H9 (cell line): Measurements from ENCODE around the gene GPR12. TPM values are rescaled to one million over a fixed set of nuclear protein-coding genes. Genes with fewer than 3 reads are reported as not detected.

Experiments
- DNase-seq: peaks from one replicate; pipeline ENCODE4 v3.0.0-alpha.2; 2017
- H2AFZ ChIP-seq: one replicate; pipeline ENCODE4 v1.6.1; 2013; ENCODE audit warnings: mild to moderate bottlenecking, low read length, control low read depth, moderate library complexity
- H2AK5ac ChIP-seq: 2 replicates; pipeline ENCODE4 v1.6.1; 2013; ENCODE audit warnings: low read length, control low read depth, mixed read lengths; ENCODE audit not compliant: insufficient read length
- H2BK120ac ChIP-seq: one replicate; pipeline ENCODE4 v1.6.1; 2013; ENCODE audit warnings: low read depth, mild to moderate bottlenecking, low read length, control low read depth, inconsistent platforms; ENCODE audit not compliant: poor library complexity, severe bottlenecking
- H2BK12ac ChIP-seq: 2 replicates; pipeline ENCODE4 v1.6.1; 2013; ENCODE audit warnings: low read length, control low read depth, mixed read lengths, low read depth; ENCODE audit not compliant: insufficient read length
- H2BK15ac ChIP-seq: 2 replicates; pipeline ENCODE4 v1.6.1; 2013; ENCODE audit warnings: low read depth, low read length, control low read depth
- H2BK20ac ChIP-seq: one replicate; pipeline ENCODE4 v1.6.1; 2013; ENCODE audit warnings: low read depth, mild to moderate bottlenecking, low read length, control low read depth, inconsistent platforms; ENCODE audit not compliant: poor library complexity, severe bottlenecking
- H2BK5ac ChIP-seq: 2 replicates; pipeline ENCODE4 v1.6.1; 2013; ENCODE audit warnings: low read length, control low read depth, mixed read lengths; ENCODE audit not compliant: insufficient read length
- H3K14ac ChIP-seq: 2 replicates; pipeline ENCODE4 v1.6.1; 2013; ENCODE audit warnings: low read length, control low read depth; ENCODE audit not compliant: insufficient read depth
- H3K18ac ChIP-seq: 2 replicates; pipeline ENCODE4 v1.6.1; 2013; ENCODE audit warnings: low read depth, mild to moderate bottlenecking, mixed read lengths, low read length, control low read depth; ENCODE audit not compliant: insufficient read length
- H3K23ac ChIP-seq: 2 replicates; pipeline ENCODE4 v1.6.1; 2013; ENCODE audit warnings: low read length, control low read depth, mixed read lengths, low read depth; ENCODE audit not compliant: insufficient read length
- H3K23me2 ChIP-seq: 2 replicates; pipeline ENCODE4 v1.6.1; 2013; ENCODE audit warnings: low read depth, mild to moderate bottlenecking, mixed read lengths, low read length, control low read depth; ENCODE audit not compliant: insufficient read length, poor library complexity, severe bottlenecking
- H3K27ac ChIP-seq: 2 replicates; pipeline ENCODE4 v1.5.1; 2013; ENCODE audit warnings: low read length, control low read depth, mixed read lengths, low read depth; ENCODE audit not compliant: insufficient read length
- H3K27me3 ChIP-seq: 2 replicates; pipeline ENCODE4 v1.6.1; 2013; ENCODE audit warnings: low read length, control low read depth, inconsistent platforms; ENCODE audit not compliant: insufficient read depth
- H3K4ac ChIP-seq: 2 replicates; pipeline ENCODE4 v1.6.1; 2013; ENCODE audit warnings: low read depth, mild to moderate bottlenecking, control low read depth, inconsistent platforms, low read length, moderate library complexity
- H3K4me1 ChIP-seq: 2 replicates; pipeline ENCODE4 v1.6.1; 2013; ENCODE audit warnings: low read length, control low read depth, inconsistent platforms; ENCODE audit not compliant: insufficient read depth
- H3K4me2 ChIP-seq: 2 replicates; pipeline ENCODE4 v1.6.1; 2013; ENCODE audit warnings: low read length, control low read depth, mixed read lengths; ENCODE audit not compliant: insufficient read length, insufficient read depth
- H3K56ac ChIP-seq: 2 replicates; pipeline ENCODE4 v1.6.1; 2013; ENCODE audit warnings: low read depth, mild to moderate bottlenecking, mixed read lengths, low read length, control low read depth; ENCODE audit not compliant: insufficient read length
- H3K79me1 ChIP-seq: 2 replicates; pipeline ENCODE4 v1.6.1; 2013; ENCODE audit warnings: low read depth, mild to moderate bottlenecking, moderate library complexity, low read length, control low read depth, inconsistent platforms; ENCODE audit not compliant: insufficient read depth, poor library complexity, severe bottlenecking
- H3K79me2 ChIP-seq: 2 replicates; pipeline ENCODE4 v1.6.1; 2013; ENCODE audit warnings: low read length, control low read depth, inconsistent platforms; ENCODE audit not compliant: insufficient read depth
- H3K9ac ChIP-seq: 2 replicates; pipeline ENCODE4 v1.6.1; 2013; ENCODE audit warnings: low read length, control low read depth, mixed read lengths; ENCODE audit not compliant: insufficient read length; ENCODE audit errors: extremely low read depth
- H3K9me3 ChIP-seq: one replicate; pipeline ENCODE4 v1.6.1; 2013; ENCODE audit warnings: low read depth, low read length, inconsistent platforms; ENCODE audit not compliant: control insufficient read depth
- H3T11ph ChIP-seq: one replicate; pipeline ENCODE4 v1.6.1; 2013; ENCODE audit warnings: mild to moderate bottlenecking, low read length, control low read depth, inconsistent platforms
- H4K20me1 ChIP-seq: one replicate; pipeline ENCODE4 v1.6.1; 2013; ENCODE audit not compliant: control insufficient read depth, insufficient read length, insufficient read depth
- H4K5ac ChIP-seq: 2 replicates; pipeline ENCODE4 v1.6.1; 2013; ENCODE audit warnings: low read depth, mild to moderate bottlenecking, mixed read lengths, low read length, control low read depth; ENCODE audit not compliant: insufficient read length
- H4K8ac ChIP-seq: replicated peaks from 2 replicates; pipeline ENCODE4 v1.6.1; 2013; ENCODE audit warnings: low read length, control low read depth, mixed read lengths, low read depth; ENCODE audit not compliant: insufficient read length
- H4K91ac ChIP-seq: 2 replicates; pipeline ENCODE4 v1.6.1; 2013; ENCODE audit warnings: low read depth, mild to moderate bottlenecking, moderate library complexity, mixed read lengths, low read length, control low read depth; ENCODE audit not compliant: insufficient read length
- H3K27ac Mint-ChIP-seq, 3 experiments: 2 replicates in 2 of 3; 3 replicates in 1 of 3; pipeline ENCODE4 v1.8.0; 2020 to 2021; ENCODE audit warnings: mixed read lengths in 3 of 3, mild to moderate bottlenecking in 1 of 3, moderate library complexity in 1 of 3
- H3K27me3 Mint-ChIP-seq: 2 replicates; pipeline ENCODE4 v1.8.0; 2021; ENCODE audit warnings: low read depth, mild to moderate bottlenecking, moderate library complexity, mixed read lengths
- H3K36me3 Mint-ChIP-seq, 3 experiments: 2 replicates in 2 of 3; 3 replicates in 1 of 3; pipeline ENCODE4 v1.8.0; 2020 to 2021; ENCODE audit warnings: low read depth in 3 of 3, mixed read lengths in 3 of 3; ENCODE audit not compliant: insufficient read depth in 1 of 3
- H3K4me1 Mint-ChIP-seq, 2 experiments: 2 replicates each; pipeline ENCODE4 v1.8.0; 2020; ENCODE audit warnings: mixed read lengths in 2 of 2
- H3K4me3 Mint-ChIP-seq, 2 experiments: 2 replicates in 1 of 2; 3 replicates in 1 of 2; pipeline ENCODE4 v1.8.0; 2020 to 2021; ENCODE audit warnings: mild to moderate bottlenecking in 2 of 2, mixed read lengths in 2 of 2, moderate library complexity in 1 of 2
- H3K9me3 Mint-ChIP-seq, 2 experiments: 2 replicates in 1 of 2; 3 replicates in 1 of 2; pipeline ENCODE4 v1.8.0; 2020; ENCODE audit warnings: mild to moderate bottlenecking in 2 of 2, mixed read lengths in 2 of 2, moderate library complexity in 1 of 2
- CTCF ChIP-seq: fragments of 200-600 bp; sonication (generic); conservative IDR thresholded peaks from 3 replicates; pipeline ENCODE4 v1.8.0; 2021; ENCODE audit warnings: antibody characterized with exemption, mild to moderate bottlenecking
- WGBS: extraction: QIAGEN DNeasy Blood & Tissue Kit; methylation state at CpG from one replicate; pipeline ENCODE4 v1.1.7; 2013; ENCODE audit warnings: missing lambda C conversion rate, low lambda C conversion rate, mixed read lengths; ENCODE audit not compliant: insufficient read length; ENCODE audit errors: extremely low coverage; 5-methylcytosine and 5-hydroxymethylcytosine counted together
- total RNA-seq: library from RNA; stranded (reverse); gene quantifications from 2 replicates; pipeline ENCODE4 v1.2.1, GENCODE V29; 2021

The GPR12 gene
- total RNA-seq, 1 experiment from 2014 or later, result not detected

GRCh38 chr13:26760832-26761582, 421 bp upstream of the GPR12 start:
- H3K18ac ChIP-seq, result no peak overlapping the region
- H3K9me3 Mint-ChIP-seq, result no peaks in the 10 kb centered on the region; a peak in 1 of 5 replicates
- H2BK5ac ChIP-seq, result no peak overlapping the region
- H4K8ac ChIP-seq, result no peak overlapping the region
- H4K5ac ChIP-seq, result no peak overlapping the region
- H3K27me3 Mint-ChIP-seq, result peaks cover 89% of the 10 kb centered on the region
- H2BK12ac ChIP-seq, result no peak overlapping the region
- H3K4me1 ChIP-seq, result no peaks in the 10 kb centered on the region
- no peak overlapping the region for H4K91ac ChIP-seq
- H3K27ac Mint-ChIP-seq, result no peak overlapping the region
- no peak overlapping the region for H3K9ac ChIP-seq
- no peak overlapping the region for H3K4ac ChIP-seq
- no peak overlapping the region for H3K14ac ChIP-seq
- no CpG with 5 or more reads among the region's 41 CpGs for WGBS
- no peaks in the 10 kb centered on the region for H4K20me1 ChIP-seq
- H3K36me3 Mint-ChIP-seq, result no peaks in the 10 kb centered on the region; a peak in 1 of 7 replicates
- H2BK20ac ChIP-seq, result no peak overlapping the region
- no peaks in the 10 kb centered on the region for H3K79me2 ChIP-seq
- H2BK15ac ChIP-seq, result no peak overlapping the region
- no peak for TF ChIP-seq CTCF
- H3K23me2 ChIP-seq, result peaks cover 6% of the 10 kb centered on the region
- peak overlapping the region; percentile 11 for H3K4me2 ChIP-seq
- H3K4me3 Mint-ChIP-seq, result peak overlapping the region; percentile 56 to 80
- no peak overlapping the region for H2AFZ ChIP-seq
- no peak overlapping the region for H3K23ac ChIP-seq
- H3K4me1 Mint-ChIP-seq, result peaks cover 15 to 20% of the 10 kb centered on the region in 2 experiments
- no peaks in the 10 kb centered on the region for H3K9me3 ChIP-seq
- H2AK5ac ChIP-seq, result no peak overlapping the region
- no peak overlapping the region for H3T11ph ChIP-seq
- H2BK120ac ChIP-seq, result no peak overlapping the region
- H3K27me3 ChIP-seq, result peaks cover 32% of the 10 kb centered on the region
- H3K56ac ChIP-seq, result no peak overlapping the region
- no peaks in the 10 kb centered on the region for H3K79me1 ChIP-seq
- no peak overlapping the region for H3K27ac ChIP-seq
- no peak for DNase-seq
